Thyroid gland (tissue), 4 donors: ENCODE results near the gene TMEM233. TPM values are rescaled to one million over a fixed set of nuclear protein-coding genes. Genes with fewer than 3 reads are reported as not detected.

Experiments used
- DNase-seq, 2 donors: peaks; one replicate each; pipeline ENCODE4 v3.0.0-alpha.2; 2019
- H3K27ac ChIP-seq, 3 donors: fragments of 200-600 bp; sonication (generic); 1 replicate in 2 of 3; 2 replicates in 1 of 3; pipeline ENCODE4 v1.5.1; 2016 to 2019; ENCODE audit warnings: mild to moderate bottlenecking in 1 of 3, moderate library complexity in 1 of 3
- H3K27me3 ChIP-seq: fragments of 200-600 bp; sonication (generic); one replicate; pipeline ENCODE4 v1.5.1; 2019
- H3K36me3 ChIP-seq, 2 donors: fragments of 200-600 bp; sonication (generic); one replicate each; pipeline ENCODE4 v1.5.1; 2016 to 2019
- H3K4me1 ChIP-seq, 2 donors: fragments of 200-600 bp; sonication (generic); one replicate each; pipeline ENCODE4 v1.5.1; 2017 to 2019
- H3K4me3 ChIP-seq, 3 donors: fragments of 200-600 bp; sonication (generic); replicated peaks in 1 of 3; 1 replicate in 2 of 3; 2 replicates in 1 of 3; pipeline ENCODE4 v1.5.1; 2016; ENCODE audit warnings: mild to moderate bottlenecking in 1 of 3
- H3K9me3 ChIP-seq: fragments of 200-600 bp; sonication (generic); one replicate; pipeline ENCODE4 v1.5.1; 2017
- POLR2A ChIP-seq, 2 donors: fragments of 450-650 bp; IDR thresholded peaks; one replicate each; pipeline ENCODE4 v1.6.1; 2017; ENCODE audit warnings: antibody characterized with exemption in 2 of 2, mild to moderate bottlenecking in 2 of 2, moderate library complexity in 1 of 2
- WGBS, 2 donors: methylation state at CpG; one replicate each; pipeline ENCODE4 v1.1.5; 2017; 5-methylcytosine and 5-hydroxymethylcytosine counted together
- intact Hi-C: fragments of 100-400 bp; cut with DNase I; formaldehyde crosslinking; loops from one replicate; pipeline ENCODE4 v1.15.1; 2023
- total RNA-seq, 4 donors: library from RNA; depleted of rRNA; stranded (reverse); fragments of >200 nt; gene quantifications; one replicate each; pipeline ENCODE4 v1.2.3, GENCODE V29; 2016
- TF ChIP-seq, protein P1 (sequence below), 6 experiments: fragments of 200-600 bp in 3 of 6; fragments of 450-650 bp in 3 of 6; sonication (generic) in 3 of 6; IDR thresholded peaks; one replicate each; pipeline ENCODE4 v1.5.1; 2016 to 2019; ENCODE audit warnings: antibody characterized with exemption in 6 of 6, mild to moderate bottlenecking in 2 of 6, inconsistent platforms in 1 of 6, moderate library complexity in 1 of 6

Gene TMEM233
- total RNA-seq, 4 donors from 2014 or later = 1.3 to 7.9 (median 4.4) TPM

DNA sequence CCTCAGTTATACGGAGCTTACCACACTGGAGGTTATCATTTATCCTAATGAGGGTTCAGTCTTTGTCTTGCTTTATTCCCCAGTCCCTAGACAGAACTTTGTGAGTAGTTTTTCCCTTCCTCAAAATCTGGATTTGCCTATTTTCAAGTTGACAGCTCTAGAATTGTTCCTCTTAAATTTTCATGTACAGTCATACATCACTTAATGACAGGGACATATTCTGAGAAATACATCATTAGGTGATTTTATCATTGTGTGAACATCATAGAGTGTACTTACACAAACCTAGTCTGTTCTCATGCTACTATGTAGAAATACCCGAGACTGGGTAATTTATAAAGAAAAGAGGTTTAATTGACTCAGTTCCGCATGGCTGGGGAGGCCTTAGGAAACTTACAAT is 77.5 kb downstream of the TMEM233 start:
- Histone ChIP-seq H3K27ac (peak overlapping the region in 2 of 3 donors; percentile 12 to 55), H3K9me3 (no peaks in the 10 kb centered on the region), H3K4me3 (no peak overlapping the region), H3K4me1 (peaks cover 15 to 22% of the 10 kb centered on the region in 2 donors), H3K36me3 (peaks cover 25 to 33% of the 10 kb centered on the region in 2 donors), H3K27me3 (no peaks in the 10 kb centered on the region)
- 79 to 84% methylated on average over 3 of the region's 3 CpGs for WGBS, 2 donors
- intact Hi-C loops = no loop called here
- DNase-seq = no peak
- TF ChIP-seq POLR2A (IDR thresholded peaks at IDR 0.05) = no peak
- TF ChIP-seq, protein P1, sequence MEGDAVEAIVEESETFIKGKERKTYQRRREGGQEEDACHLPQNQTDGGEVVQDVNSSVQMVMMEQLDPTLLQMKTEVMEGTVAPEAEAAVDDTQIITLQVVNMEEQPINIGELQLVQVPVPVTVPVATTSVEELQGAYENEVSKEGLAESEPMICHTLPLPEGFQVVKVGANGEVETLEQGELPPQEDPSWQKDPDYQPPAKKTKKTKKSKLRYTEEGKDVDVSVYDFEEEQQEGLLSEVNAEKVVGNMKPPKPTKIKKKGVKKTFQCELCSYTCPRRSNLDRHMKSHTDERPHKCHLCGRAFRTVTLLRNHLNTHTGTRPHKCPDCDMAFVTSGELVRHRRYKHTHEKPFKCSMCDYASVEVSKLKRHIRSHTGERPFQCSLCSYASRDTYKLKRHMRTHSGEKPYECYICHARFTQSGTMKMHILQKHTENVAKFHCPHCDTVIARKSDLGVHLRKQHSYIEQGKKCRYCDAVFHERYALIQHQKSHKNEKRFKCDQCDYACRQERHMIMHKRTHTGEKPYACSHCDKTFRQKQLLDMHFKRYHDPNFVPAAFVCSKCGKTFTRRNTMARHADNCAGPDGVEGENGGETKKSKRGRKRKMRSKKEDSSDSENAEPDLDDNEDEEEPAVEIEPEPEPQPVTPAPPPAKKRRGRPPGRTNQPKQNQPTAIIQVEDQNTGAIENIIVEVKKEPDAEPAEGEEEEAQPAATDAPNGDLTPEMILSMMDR (IDR thresholded peaks at IDR 0.05) = no peak

DNA sequence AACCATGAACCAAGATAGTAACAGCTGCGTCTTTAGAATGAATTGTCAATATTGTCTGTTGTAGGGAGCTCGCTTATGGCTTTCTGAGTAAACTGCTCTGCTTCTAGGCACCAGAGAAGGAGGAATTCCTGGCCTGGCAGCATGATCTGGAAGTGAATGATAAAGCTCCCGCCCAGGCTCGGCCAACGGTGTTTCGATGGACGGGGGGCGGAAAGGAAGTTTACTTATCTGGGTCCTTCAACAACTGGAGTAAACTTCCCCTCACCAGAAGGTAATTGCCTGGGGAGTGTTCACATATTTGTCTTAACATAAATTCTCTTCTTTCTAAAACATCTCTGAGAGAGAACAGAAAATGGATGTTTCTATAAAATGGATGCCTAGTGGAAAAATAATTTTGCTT is 78.6 kb downstream of the TMEM233 start:
- Histone ChIP-seq H3K4me1 (peaks cover 10 to 21% of the 10 kb centered on the region in 2 donors), H3K27ac (peak overlapping the region in 1 of 3 donors; percentile 45), H3K9me3 (no peaks in the 10 kb centered on the region), H3K4me3 (no peak overlapping the region), H3K27me3 (no peaks in the 10 kb centered on the region), H3K36me3 (peaks cover 36 to 45% of the 10 kb centered on the region in 2 donors)
- DNase-seq = no peak
- TF ChIP-seq, protein P1 (IDR thresholded peaks at IDR 0.05) = no peak
- TF ChIP-seq POLR2A (IDR thresholded peaks at IDR 0.05) = no peak
- intact Hi-C loops = no loop called here
- WGBS, 2 donors = 86 to 96% methylated on average over 8 of the region's 8 CpGs

DNA sequence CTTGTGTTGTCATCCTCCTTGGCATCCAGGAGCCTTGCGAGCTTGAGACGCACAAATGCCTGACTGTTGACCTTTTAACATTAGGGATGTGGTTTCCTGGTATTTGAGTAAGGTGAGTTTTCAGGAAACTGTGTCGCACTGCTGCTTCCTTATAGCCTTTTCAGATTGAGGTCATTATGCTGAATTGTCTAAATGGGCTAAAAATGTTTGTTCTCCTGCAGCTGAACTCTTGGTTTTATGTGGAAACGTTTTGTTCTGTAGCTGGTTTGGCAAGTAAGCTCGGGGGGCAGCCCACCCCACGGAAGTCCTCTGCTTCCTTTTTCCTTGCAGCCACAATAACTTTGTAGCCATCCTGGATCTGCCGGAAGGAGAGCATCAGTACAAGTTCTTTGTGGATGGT is 80.1 kb downstream of the TMEM233 start:
- WGBS, 2 donors = 69 to 85% methylated on average over 7 of the region's 7 CpGs
- intact Hi-C loops = no loop called here
- Histone ChIP-seq H3K4me3 (no peak overlapping the region), H3K4me1 (peaks cover 6 to 23% of the 10 kb centered on the region in 2 donors), H3K36me3 (peaks cover 49 to 58% of the 10 kb centered on the region in 2 donors), H3K27ac (peak overlapping the region in 2 of 3 donors; percentile 59 to 73), H3K9me3 (no peaks in the 10 kb centered on the region), H3K27me3 (no peaks in the 10 kb centered on the region)
- no peak for TF ChIP-seq POLR2A (IDR thresholded peaks at IDR 0.05)
- TF ChIP-seq, protein P1 (IDR thresholded peaks at IDR 0.05) = no peak
- DNase-seq = peak in 1 of 2 donors; percentile 25

DNA sequence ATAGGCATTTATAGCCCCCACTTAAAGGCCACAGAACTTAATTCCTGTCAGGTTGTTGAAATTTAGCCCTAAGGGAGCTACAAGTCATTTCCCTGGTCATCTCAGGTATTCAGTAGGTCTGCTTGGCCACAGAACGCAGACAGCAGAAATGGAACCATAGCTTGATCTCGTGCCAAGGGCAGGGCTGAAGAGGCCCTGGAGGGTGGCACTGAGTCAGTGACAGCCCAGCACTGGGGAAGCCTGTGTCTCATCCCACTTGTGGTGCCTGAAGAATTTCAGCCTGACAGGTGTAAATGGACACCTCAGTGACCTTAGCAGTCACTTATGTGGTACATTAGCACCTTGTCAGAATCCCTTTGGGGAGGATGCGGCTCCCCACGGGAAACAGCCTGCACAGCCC is 81.0 kb downstream of the TMEM233 start:
- intact Hi-C loops = no loop called here
- H3K36me3 ChIP-seq = peaks cover 58 to 67% of the 10 kb centered on the region in 2 donors

DNA sequence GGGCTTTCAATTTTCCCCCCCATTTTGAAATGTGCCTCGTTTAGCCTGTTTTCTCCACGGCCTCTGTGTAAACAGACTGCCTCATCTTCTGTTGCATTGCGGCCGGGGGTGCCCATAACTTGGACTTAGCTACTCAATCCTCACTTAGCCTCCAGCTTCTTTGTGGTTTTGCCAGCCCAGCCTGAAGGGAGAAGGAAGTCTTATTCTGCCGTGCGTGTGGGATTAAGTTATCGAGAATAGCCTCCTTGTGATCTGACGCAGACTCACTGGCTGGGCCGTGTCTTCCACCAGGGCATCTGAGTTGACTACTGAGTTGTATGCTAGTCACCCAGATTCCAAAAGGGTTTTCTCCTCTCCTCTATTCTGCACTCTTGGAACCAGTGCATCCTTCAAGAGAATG is 82.4 kb downstream of the TMEM233 start:
- intact Hi-C loops = no loop called here
- Histone ChIP-seq H3K4me1 (peaks cover 0 to 28% of the 10 kb centered on the region in 2 donors), H3K27me3 (no peaks in the 10 kb centered on the region), H3K36me3 (peaks cover 73 to 82% of the 10 kb centered on the region in 2 donors), H3K9me3 (no peaks in the 10 kb centered on the region), H3K4me3 (no peak overlapping the region), H3K27ac (no peak overlapping the region)
- WGBS, 2 donors = 92% methylated on average over 9 of the region's 9 CpGs
- no peak for DNase-seq
- TF ChIP-seq, protein P1 (IDR thresholded peaks at IDR 0.05) = no peak
- no peak for TF ChIP-seq POLR2A (IDR thresholded peaks at IDR 0.05)

More for the DNA sequence above, 81.0 kb downstream of the TMEM233 start:
- TF ChIP-seq, protein P1 (IDR thresholded peaks at IDR 0.05) = no peak
- no peak for TF ChIP-seq POLR2A (IDR thresholded peaks at IDR 0.05)
- WGBS, 2 donors = 94 to 100% methylated on average over 2 to 4 of the region's 4 CpGs
- H3K27ac ChIP-seq = peak overlapping the region; percentile 18 to 69 (median 59)
- H3K27me3 ChIP-seq = no peaks in the 10 kb centered on the region
- H3K4me1 ChIP-seq = peaks cover 0 to 28% of the 10 kb centered on the region in 2 donors
- no peaks in the 10 kb centered on the region for H3K9me3 ChIP-seq
- no peak for DNase-seq
- no peak overlapping the region for H3K4me3 ChIP-seq
